Epithelial cell of prostate (primary cell): Measurements from ENCODE around the gene FCRLB.
"Not testable (repeated sequence)": the region's sequence is repeated elsewhere in the genome, so short reads cannot be mapped to it uniquely, and the experiment has no call there.

Experiments used
- DNase-seq: peaks from one replicate; pipeline ENCODE4 v3.0.0-alpha.2; 2011; ENCODE audit warnings: low read depth, low spot score
- H3K27ac ChIP-seq: fragments of 450-650 bp; 2 replicates; pipeline ENCODE4 v1.5.1; 2017; ENCODE audit warnings: mild to moderate bottlenecking

FCRLB gene

DNA sequence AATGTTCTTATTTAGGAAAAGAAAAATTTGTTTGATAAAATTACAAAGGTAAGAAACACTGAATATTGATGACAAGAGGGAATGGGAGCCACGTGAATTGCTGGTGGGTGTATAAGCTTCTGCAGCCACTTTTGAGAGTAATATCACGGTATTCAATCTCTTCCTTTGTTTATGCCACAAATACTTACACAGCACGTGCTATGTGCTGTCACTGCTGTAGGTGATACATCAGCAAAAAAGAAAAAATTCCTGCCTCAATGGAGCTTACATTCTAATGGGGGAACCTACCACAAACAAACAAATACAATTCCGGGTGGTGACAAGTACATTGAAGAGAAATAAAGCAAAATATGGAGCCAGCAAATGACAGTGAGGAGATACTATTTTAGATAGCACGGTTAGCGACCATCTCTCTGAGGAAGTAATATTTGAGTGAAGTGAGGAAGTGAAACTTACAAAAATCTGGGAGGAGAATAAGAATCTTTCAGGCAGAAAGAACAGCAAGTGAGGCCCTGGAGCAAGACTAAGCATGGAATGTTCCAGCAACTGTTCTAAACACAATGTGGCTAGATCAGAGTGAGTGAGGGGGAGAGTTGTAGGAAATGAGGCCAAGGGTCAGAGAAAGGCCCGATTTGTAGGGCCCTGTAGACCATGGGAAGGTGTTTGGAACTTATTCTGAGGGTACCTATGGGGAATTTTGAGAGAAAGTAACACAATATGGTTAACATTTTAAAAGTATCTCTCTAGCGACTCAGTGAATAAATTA, 2.6 kb upstream of the FCRLB start:
- DNase-seq, result no peak
- no peak overlapping the region for H3K27ac ChIP-seq

DNA sequence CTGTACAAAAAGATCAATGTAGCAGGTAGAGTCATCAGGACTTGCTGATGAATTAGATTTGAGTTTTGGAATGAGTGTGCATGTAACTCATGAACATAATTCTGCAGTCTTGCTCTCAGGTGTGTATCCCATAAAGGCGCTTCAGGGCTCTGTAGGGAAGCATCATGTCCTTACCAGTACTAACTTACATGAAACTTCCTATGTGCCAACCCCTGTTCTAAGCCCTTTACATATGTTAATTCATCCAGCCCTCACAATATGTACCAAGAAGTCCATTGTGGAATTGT, 2.1 kb upstream of the FCRLB start:
- no peak overlapping the region for H3K27ac ChIP-seq
- no peak for DNase-seq

DNA sequence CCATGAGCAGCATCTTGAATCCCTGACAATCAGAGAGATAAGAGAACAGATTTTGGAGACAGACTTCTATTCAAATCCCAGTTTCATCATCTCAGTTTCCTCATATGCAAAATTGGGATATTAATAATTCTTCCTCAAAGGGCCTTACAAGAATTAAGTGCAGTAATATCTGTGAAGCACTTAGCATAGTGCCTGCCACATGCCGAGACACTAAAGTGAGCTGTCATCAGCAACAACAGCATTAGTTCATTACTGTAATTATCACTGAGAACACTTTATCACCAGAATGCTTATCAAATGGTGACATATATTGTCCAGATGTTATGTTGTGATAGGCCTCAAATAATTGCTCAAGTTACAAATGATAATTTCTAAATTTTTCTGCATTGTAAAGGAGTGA, 922 bp upstream of the FCRLB start:
- no peak overlapping the region for H3K27ac ChIP-seq
- DNase-seq, result no peak

DNA sequence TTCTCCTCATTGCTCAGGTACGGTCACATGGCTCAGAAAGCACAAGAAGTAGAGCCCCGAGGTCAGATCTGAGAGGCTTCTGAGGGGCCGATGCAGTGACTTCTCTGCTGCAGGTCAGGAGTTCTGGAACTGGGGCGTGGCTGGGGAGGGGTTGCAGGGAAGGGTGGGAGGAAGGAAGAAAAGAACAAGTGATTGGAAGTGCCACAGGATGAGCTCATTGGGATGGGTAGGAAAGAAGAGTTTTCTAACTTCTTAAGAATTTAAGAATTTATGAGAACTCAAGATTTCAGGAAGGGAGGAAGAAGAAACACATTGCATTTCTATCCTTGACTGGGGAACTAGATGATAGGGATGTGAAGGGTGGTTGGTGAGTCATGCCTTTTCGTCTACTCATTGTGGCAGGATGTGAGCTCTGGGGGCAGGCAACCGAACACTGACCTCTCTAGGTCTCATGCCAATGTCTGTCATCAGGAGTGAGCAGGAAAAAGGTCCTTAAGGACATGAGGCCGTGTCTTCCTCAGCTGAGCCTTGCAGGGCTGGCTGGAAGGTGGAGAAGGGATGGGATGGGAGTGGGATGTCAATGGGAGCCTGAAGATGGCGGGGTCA, 497 bp downstream of the FCRLB start:
- H3K27ac ChIP-seq, result no peak overlapping the region
- no peak for DNase-seq

DNA sequence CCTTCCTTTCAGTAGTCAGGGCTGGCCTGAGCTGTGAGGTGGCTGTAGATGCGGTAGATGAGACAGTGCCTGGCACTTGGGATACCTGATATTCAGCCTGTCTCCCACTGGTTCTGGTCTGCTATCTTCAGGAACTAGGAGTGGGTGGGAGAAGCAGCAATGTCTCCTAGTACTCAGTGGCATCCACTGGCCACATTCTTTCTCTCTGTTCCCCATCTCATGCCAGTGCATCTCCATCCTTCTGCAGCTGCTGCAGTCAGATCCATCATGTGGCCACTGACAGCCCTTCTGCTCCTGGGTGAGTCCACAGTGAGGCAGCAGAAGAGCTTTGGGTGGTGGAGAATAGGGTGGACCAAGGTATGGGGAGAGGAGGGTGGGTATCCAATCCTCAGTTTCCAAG, 1.1 kb downstream of the FCRLB start:
- H3K27ac ChIP-seq, result no peak overlapping the region

DNA sequence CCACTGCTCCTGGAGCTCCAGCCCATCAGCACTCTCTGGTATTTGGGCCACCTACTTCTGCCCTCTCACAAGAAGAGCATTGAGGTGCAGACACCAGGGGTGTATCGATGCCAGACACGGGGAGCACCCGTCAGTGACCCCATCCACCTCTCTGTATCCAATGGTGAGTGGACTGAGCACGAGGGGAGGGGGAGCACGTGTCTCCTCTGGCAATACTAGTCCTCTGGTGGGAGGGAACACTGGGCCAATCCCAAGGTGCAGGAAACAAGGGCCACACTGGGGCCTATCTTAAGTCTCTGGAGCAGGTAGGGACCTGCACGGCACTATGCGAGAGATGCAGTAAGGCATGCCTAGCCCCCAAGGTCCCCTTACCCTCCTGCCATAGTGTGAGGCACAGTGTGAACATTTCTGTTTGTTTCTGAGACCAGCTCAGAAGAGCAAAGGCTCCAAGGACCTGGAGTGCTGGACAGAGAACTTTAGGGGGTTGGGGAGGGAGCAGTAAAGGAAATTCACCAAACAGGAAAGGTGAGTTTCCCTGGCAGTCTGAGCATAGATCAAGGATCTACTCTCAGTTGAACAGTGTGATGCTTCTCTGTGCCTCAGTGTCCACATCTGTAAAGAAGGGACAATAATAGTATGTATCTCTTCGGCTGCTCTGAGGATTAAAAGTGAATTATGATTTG, 2.3 kb downstream of the FCRLB start:
- no peak overlapping the region for H3K27ac ChIP-seq
- DNase-seq, result no peak

More for the DNA sequence above, 1.1 kb downstream of the FCRLB start:
- DNase-seq, result no peak

DNA sequence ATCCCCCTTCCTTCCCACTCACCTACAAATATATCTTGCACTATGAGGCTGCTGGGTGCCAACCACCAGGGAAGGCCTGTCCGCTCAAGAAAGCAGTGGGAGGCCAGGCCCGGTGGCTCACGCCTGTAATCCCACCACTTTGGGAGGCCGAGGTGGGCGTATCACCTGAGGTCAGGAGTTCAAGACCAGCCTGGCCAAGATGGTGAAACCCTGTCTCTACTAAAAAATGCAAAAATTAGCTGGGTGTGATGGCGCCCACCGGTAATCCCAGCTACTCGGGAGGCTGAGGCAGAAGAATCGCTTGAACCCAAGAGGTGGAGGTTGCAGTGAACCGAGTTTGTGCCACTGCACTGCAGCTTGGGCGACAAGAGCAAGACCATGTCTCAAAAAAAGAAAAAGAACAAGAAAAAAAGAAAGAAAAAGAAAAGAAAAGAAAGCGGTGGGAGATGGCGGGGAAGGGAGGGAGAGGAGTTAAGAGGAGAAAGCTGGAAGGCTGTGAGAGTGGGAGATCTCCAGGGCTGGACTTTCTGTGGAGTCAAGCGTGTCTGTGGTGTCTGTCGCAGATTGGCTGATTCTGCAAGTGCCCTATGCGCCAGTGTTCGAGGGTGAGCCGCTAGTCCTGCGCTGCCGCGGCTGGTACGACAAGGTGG, 4.0 kb downstream of the FCRLB start:
- not testable (repeated sequence) for DNase-seq
- H3K27ac ChIP-seq, result peak overlapping the region; percentile 92

DNA sequence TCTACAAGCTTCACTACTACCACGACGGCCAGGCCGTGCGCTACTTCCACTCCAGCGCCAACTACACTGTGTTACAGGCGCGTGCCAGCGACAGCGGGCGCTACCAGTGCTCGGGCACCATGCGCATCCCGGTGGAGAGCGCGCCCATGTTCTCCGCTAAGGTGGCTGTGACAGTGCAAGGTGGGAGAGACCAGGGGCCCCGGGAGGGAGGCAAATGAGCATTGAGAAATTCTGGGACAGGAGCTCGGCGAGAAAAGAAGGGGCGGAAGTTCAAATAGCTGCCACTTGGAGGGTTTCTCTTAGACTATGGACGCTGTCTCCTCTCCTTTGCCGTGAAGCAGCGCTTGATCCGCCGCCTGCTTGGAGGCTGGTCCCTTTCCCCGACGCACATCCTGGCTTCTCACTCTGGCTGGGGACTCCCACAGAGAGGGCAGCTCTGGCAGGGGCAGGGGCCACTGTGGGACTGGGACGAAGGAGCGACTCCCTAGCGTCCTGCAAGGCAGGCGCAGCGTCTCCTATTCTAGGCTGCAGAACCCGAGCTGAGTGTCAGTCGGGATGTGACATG, 4.6 kb downstream of the FCRLB start:
- H3K27ac ChIP-seq, result peak overlapping the region; percentile 92
- no peak for DNase-seq

DNA sequence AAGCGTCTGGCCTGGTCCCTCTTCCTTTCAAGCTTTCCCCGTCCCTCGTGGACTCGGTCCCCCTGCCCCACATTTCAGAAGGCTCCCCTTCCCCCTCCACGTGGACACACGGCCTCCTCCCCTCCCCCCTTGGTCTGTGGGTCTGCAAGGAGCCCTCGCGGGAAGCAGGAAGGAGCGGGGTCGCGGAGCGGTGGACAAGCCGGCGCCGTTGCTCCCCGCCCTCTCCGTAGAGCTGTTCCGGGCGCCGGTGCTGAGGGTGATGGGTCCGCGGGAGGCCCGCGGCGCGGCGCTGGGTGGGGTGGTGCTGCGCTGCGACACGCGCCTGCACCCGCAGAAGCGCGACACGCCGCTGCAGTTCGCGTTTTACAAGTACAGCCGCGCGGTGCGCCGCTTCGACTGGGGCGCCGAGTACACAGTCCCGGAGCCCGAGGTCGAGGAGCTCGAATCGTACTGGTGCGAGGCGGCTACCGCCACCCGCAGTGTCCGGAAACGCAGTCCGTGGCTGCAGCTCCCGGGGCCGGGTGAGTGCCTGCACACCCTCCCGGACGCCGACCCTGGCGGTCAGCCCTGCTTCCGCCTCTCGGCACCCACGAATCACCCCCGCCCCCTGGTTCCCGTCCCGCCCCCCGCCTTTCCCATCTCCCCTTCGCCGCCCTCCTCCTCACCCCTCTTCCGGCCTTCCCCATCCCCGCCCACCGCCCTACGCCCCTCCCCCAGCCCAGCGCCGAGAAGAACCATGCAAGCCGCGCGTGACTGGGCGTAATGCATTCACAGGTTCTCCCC, 5.3 kb downstream of the FCRLB start:
- DNase-seq, result no peak
- H3K27ac ChIP-seq, result peak overlapping the region; percentile 92

DNA sequence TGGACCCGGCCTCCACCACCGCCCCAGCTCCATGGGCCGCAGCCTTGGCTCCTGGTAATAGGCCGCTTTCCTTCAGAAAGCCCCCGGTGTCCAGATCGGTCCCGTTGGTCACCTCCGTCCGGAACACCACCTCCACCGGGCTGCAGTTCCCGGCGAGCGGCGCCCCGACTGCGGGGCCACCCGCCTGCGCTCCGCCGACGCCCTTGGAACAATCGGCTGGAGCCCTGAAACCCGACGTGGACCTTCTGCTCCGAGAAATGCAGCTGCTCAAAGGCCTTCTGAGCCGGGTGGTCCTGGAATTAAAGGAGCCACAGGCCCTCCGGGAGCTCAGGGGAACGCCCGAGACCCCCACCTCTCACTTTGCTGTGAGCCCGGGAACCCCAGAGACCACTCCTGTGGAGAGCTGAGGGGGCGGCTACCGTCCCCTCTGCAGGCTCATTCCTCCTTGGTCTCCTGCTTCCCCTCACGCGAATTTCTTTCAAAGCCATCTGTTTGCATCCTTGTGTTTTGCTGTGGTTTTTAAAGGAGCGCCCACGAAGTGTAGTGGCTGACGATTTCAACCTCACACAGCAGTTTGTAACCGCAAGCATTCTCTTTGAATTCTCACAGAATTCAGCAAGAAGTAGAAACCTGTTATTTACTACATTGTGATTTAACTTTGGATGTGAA, 6.0 kb downstream of the FCRLB start:
- peak overlapping the region; percentile 92 for H3K27ac ChIP-seq
- no peak for DNase-seq

DNA sequence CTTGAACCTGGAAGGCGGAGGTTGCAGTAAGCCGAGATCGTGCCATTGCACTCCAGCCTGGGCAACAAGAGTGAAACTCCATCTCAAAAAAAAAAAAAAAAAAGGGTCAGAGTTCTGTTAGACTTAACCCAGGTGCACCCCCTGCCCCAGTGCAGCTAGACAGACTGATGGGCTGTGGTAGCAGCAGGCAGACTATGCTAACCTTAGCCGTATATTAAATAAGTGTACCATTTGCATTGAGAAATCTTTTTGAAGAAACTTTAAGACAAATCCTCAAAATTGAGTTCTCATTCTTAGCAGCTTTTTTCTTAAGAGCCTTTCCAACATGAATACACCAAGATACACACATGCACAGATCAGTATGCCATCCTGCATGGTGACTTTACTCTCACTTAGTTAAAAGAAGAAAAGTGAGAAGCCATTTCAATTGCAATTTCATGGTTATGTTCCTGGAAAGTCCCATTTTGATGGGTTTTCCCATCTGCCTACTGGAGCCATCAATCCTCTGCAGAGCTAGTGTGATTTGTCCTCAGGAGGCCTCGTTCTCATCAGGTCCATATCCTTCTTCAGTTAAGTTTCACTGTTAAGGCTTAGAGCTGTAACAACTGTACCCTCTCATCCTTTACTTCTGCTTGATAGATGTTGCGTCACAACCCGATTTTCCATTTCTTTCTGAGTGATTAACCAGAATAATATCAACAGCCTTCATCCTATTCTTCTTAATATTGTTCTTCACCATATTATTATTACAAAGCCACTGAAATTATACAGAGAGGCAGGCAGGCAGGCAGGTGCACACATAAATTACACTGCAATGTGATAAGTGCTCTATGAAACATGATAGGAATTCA, 7.3 kb downstream of the FCRLB start:
- H3K27ac ChIP-seq, result peak overlapping the region; percentile 92
- DNase-seq, result no peak

DNA sequence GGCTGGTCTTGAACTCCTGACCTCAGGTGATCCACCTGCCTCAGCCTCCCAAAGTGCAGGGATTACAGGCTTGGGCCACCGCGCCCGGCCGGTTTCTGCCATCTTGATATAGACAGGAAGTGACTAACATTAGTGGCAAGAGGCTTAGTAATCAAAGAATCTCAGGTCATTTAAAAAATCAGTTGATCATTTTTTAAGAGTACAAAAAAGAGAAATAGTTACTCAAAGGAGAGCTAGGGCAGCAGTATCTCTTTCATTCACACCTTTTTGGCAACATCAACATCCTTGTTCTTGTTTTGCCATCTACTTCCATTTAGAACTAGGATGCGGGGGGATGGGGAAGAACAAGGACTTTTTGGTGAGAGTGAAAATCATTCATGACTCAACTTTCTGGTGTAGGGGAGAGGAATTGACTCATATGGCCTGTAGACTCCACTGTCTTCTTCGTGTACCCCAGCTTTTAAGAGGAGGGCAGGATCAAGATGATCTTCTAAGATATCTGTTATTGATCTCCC, 8.8 kb downstream of the FCRLB start:
- DNase-seq, result no peak
- H3K27ac ChIP-seq, result peak overlapping the region; percentile 92

DNA sequence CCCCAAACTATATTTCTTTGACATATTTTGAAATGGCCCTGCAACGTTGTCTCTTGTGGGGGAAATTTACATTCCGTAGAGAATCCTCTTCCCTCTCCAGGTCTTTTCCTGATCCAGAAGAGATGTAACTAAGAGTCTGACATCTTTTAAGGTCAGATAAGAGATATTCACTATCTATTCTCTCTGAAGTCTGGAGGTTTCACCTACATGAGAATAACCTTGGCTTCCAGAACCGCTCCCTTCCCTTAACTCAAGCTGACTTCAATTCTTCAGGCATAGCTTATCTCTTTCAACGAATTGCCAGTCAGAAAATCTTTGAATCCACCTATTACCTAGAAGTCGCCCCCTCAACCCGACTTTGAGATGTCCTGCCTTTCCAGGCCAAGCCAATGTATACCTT, 9.9 kb downstream of the FCRLB start:
- peak overlapping the region; percentile 92 for H3K27ac ChIP-seq
- no peak for DNase-seq

DNA sequence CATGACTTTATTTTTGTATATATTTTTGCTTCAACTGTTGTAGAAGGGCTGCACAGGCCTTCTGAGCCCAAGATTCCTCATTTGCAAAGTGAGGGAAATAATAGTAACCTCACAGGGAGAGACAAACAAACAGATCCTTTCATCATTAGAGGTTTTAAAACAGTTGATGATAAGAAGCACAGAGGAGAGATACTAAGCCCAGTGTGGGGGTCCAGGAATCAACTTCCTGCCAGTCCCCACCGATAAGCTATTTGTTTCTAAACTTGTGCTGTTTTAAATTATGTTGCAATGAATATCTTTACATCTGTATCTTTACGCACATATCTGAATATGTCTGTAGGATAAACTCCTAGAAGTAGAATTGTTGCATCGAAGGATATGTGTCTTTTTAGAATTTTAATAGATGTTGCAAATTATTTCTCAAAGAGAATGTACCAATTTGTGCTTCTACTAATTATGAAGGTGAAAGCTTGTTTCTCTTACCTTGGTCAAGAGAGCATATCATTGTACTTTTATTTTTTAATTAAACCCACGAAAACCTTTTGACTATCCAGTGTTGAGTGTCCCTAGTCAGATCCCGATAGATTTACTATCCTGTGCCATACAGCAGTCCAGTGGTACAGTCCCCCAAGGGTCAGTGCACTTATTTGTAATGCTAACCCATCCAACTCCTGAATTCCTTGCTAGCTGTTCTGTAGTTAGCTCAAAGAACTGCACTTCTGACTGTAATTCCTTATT, 10.8 kb downstream of the FCRLB start:
- no peak for DNase-seq
- peak overlapping the region; percentile 92 for H3K27ac ChIP-seq

DNA sequence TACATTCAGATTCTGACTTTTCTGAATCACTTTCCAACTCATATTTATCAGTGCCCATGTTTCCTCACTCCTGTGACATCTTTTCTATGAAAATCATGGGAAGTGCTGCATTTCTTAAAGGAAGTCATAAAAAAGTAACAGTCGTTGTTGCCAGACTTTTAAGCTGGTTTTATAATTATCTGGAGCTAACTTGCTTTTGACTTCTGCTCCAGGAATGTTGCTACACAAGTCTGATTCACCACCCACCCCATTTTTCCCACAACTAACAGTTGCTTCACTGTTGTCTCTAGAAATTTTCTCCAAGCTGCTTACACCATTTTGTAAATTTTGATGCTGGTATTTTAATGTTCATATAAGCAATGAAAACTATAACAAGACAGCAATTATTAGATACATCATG, 12.2 kb downstream of the FCRLB start:
- no peak for DNase-seq
- peak overlapping the region; percentile 92 for H3K27ac ChIP-seq

DNA sequence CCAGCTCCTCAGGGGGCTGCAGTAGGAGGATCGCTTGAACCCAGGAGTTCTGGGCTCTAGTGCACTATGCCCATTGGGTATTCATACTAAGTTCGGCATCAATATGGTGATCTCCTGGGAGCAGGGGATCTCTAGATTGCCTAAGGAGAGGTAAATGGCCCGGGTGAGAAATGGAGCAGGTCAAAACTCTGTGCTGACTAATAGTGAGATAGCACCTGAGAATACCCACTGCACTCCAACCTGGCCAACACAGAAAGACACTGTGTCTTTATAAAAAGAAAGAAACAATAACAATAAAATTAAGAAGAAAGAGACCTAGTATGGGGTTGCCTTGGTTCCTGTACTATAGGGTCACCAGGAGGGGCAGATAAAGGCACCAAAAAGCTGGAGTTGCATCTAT, 14.5 kb downstream of the FCRLB start:
- DNase-seq, result no peak
- peak overlapping the region; percentile 74 for H3K27ac ChIP-seq

DNA sequence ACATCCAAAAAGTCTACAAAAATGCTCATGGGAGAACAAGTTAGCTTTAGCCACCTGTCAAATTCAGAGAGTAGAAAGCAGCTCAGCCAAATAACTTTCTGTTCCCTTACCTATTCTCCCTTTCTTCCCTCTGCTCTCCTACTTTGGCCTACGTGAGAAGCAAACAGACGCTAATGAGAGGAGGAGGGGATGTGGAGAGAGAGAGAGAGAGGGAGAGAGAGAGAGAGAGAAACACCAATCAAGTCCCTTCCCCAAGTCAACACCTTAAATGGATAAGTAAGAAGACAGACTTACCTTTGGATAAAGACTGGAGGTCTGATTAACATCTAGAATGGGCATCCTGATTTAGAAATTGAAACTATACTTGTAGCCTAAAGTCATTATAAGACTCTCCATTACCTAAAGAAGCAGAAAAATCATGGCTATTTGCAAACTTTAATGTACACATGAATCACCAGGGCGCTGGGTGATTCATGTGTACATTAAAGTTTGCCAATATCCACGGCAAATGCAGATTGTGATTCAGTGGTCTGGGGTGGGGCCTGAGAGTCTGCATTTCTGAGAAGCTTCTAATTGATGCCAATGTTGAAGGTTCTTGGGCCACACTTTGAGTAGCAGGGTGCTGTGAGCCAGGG, 15.1 kb downstream of the FCRLB start:
- peak overlapping the region; percentile 74 for H3K27ac ChIP-seq
- no peak for DNase-seq
